CD4-positive, alpha-beta T cell treated with Interleukin-2 at 100 ng/mL for 4 hours (primary cell): ENCODE measurements around the gene ZBTB5.
A peak's percentile ranks its signal among the peaks of the same experiment; 100 is the strongest.
"Not testable (repeated sequence)": the region's sequence is repeated elsewhere in the genome, so short reads cannot be mapped to it uniquely, and the experiment has no call there.

Source experiments
- DNase-seq: peaks from one replicate; pipeline ENCODE4 v3.0.0-alpha.2; 2020; ENCODE audit warnings: low spot score

Gene ZBTB5

DNA sequence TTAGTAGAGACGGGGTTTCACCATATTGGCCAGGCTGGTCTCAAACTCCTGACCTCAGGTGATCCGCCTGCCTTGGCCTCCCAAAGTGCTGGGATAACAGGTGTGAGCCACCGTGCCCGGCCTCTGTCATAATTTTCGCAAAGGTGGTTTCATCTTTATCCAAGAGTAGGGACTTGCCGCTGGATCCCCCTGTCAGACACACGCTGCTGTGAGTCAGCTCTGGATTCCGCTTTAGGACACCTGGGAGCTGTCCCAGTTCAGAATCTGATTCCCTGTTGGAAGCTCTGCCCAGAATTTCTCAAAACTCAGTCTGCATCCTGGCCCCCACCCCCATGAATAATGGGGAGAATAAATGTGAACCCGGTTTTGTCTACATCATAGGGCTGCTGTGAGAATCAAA lies 60.7 kb downstream of the ZBTB5 start:
- no peak for DNase-seq

DNA sequence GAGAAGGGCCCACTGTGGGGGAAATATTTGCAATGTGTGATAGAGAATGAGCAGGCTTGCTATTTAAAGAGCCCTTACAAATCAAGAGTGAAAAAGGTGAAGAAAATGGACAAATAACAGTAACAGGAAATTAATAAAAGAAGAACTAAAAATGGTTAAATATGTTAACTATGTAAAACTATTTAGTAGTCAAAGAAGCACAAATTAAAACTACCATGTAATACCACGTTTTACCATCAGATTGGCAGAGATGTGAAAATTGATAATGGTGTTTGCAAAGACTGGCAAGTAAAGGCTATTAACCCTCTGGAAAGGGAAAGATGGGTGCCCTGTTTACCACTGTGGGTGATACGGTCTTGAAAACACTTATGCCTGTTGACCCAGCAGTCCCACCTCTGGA lies 65.9 kb downstream of the ZBTB5 start:
- no peak for DNase-seq

DNA sequence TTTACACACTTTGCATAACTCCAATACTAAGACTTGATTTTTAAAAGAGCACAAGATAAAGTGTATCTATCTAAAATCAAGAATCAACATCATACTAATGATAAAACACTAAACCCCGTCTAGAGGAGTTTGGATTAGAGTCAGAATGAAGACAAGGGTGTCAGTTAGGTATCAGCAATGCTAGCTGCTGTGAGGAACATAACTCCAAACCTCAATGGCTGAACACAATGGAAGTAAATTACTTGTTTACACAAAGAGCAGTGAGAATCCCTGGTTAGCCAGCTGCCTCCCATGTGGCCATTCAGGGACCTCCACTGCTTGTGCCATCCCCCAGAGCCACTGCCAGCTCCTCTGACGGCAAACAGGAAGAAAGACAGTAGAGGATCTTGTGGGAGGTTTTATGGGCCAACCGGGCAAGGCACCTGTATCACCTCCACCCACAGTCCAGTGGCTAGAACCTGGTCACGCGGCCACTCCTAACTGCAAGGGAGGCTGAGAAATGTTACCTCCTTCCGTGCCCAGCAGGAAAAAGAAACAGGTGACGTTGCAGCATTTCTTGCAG lies 66.7 kb downstream of the ZBTB5 start:
- DNase-seq = no peak

DNA sequence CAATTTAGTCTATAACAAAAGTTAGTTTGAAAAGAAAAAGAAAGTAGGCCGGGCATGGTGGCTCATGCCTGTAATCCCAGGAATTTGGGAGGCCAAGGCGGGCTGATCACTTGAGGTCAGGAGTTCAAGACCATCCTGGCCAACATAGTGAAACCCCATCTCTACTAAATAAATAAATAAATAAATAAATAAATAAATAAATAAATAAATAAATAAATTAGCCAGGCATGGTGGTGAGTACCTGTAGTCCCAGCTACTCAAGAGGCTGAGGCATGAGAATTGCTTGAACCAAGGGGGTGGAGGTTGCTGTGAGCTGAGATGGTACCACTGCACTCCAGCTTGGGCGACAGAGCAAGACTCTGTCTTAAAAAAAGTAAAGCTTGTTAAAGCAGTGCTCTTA lies 67.3 kb downstream of the ZBTB5 start:
- DNase-seq = not testable (repeated sequence)

DNA sequence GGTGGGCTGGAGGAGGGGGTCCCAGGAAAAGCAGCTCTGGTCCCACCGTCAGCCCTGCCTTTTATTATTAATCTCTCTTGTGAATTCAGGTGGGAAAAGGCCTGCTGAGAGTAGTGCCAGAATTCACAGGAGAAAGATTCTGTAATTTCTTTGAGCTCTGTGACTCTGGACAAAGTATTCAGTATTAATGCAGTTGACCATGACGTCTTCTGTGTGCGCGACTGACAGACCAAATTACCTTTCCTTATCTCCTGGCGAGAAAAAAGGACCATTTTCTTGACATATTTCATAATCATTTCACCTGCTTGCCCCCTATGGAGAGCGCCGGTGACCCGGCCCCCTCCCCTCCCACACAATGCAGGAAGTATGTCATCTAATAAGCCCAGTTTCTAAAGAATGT lies 69.6 kb downstream of the ZBTB5 start:
- DNase-seq = no peak

DNA sequence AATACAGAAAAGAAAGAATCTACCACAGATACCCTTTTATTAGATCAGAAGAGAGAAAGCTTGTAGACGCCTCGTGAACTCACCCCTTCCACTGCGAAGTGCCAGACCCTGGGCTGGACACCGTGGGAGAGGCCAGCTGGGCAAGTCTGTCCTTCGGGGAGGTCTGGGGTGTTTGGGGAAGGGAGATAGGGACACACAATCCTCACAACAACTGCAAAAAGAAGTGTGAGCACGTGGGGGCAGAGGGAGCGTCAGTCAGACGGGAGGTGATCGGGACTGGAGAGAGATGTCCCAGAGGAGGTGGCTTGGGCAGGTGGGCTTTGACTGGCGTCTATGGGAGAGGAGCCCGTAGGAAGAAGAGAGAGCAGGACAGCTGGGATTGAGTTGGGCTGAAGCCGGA lies 70.0 kb downstream of the ZBTB5 start:
- DNase-seq = no peak

DNA sequence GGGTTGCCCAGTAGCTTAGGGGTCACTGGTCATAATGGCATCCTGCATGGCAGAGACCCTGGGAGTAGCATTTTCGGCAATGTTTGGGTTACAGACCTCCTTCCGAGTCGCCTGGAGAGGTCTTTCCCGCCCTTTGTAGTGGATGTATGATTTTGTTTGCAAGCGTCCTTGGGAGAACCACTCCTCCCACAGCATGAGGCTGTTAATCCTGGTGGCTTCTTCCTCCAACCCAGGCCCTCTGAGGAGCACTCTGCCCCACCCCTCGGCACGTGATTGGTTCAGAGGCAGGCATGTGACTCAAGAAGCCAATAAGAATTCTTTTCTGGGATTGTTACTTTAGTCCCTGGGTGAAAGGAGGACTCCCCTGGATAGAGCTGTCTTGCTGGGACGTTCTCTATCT lies 73.0 kb downstream of the ZBTB5 start:
- no peak for DNase-seq

DNA sequence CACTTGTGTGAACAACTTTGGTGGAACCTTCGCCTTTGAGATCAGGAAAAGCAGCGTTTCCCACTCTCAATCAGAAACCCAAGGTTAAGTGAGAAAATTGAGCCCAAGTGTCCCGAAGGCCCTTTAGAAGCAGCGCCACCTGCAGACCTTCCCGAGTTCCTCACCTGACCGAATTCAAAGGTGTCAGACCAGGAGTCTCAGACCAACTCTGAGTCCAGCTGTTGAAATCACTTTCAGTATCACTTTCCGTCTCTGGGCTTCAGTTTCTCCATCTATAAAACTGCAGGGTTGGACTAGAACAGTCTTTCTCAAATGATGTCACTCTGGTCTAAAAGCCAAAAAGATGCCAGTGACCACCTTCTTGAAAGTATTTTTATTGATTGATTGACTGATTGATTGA lies 74.5 kb downstream of the ZBTB5 start:
- peak; percentile 27 for DNase-seq
